Astrocyte of the cerebellum (primary cell): ENCODE data around the gene FHL3.

ENCODE experiments used
- DNase-seq: peaks from one replicate; pipeline ENCODE4 v3.0.0-alpha.2; 2011; ENCODE audit warnings: low read depth
- H3K4me3 ChIP-seq: 2 replicates; pipeline ENCODE4 v1.5.1; 2011; ENCODE audit warnings: mild to moderate bottlenecking, low read depth, low read length, moderate library complexity
- in situ Hi-C: cut with HindIII; loops from 2 replicates; pipeline ENCODE4 v1.10.0; 2017; ENCODE audit warnings: low sequenced_read_pairs
- TF ChIP-seq, protein P1 (sequence below): IDR thresholded peaks from 2 replicates; pipeline ENCODE4 v1.5.1; 2012; ENCODE audit warnings: low read length, low read depth, moderate library complexity, mild to moderate bottlenecking; ENCODE audit errors: missing control alignments

FHL3 gene

DNA sequence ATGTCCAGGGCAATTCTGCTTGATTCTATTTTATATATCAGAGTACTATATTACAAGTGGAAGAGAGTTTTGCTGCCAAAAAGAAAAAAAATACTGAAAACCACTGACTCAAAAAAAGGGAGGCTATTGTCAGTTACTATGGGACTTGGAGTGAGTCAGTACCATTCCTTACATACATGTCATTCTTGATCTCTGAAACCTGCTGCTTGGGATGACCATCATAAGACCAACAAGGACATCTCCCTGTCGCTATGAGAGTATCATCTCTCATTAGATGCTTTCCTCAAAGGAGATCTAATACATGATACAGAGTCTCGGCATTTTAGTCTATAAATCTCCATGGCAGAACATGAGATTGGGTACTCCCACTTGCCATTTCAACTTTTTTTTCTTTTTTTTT lies 46.6 kb downstream of the FHL3 start:
- TF ChIP-seq, protein P1, sequence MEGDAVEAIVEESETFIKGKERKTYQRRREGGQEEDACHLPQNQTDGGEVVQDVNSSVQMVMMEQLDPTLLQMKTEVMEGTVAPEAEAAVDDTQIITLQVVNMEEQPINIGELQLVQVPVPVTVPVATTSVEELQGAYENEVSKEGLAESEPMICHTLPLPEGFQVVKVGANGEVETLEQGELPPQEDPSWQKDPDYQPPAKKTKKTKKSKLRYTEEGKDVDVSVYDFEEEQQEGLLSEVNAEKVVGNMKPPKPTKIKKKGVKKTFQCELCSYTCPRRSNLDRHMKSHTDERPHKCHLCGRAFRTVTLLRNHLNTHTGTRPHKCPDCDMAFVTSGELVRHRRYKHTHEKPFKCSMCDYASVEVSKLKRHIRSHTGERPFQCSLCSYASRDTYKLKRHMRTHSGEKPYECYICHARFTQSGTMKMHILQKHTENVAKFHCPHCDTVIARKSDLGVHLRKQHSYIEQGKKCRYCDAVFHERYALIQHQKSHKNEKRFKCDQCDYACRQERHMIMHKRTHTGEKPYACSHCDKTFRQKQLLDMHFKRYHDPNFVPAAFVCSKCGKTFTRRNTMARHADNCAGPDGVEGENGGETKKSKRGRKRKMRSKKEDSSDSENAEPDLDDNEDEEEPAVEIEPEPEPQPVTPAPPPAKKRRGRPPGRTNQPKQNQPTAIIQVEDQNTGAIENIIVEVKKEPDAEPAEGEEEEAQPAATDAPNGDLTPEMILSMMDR = no peak
- DNase-seq = peak; percentile 44
- no peak overlapping the region for H3K4me3 ChIP-seq
- in situ Hi-C loops = no loop called here

DNA sequence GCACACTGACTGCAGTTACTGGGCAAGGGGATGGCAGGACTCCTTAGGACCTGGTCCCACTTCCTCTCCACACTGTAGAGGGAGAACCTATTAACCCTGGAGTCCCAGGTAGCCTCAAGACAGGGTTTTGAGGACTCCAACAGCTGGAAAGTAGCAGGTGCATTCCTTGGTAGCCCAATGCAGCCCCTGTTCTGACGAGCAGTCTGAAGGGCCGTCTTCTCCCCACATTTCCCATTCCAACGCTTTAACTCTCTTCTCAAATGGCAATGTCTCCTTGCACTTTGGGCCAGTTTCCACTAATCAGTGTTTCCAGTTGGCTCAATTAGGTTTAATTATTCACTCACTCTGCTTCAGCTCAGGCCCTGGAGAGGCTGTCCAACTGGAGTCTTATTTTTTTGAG lies 49.6 kb downstream of the FHL3 start:
- H3K4me3 ChIP-seq = no peak overlapping the region
- DNase-seq = no peak
- in situ Hi-C loops = no loop called here
- TF ChIP-seq, protein P1 = no peak

DNA sequence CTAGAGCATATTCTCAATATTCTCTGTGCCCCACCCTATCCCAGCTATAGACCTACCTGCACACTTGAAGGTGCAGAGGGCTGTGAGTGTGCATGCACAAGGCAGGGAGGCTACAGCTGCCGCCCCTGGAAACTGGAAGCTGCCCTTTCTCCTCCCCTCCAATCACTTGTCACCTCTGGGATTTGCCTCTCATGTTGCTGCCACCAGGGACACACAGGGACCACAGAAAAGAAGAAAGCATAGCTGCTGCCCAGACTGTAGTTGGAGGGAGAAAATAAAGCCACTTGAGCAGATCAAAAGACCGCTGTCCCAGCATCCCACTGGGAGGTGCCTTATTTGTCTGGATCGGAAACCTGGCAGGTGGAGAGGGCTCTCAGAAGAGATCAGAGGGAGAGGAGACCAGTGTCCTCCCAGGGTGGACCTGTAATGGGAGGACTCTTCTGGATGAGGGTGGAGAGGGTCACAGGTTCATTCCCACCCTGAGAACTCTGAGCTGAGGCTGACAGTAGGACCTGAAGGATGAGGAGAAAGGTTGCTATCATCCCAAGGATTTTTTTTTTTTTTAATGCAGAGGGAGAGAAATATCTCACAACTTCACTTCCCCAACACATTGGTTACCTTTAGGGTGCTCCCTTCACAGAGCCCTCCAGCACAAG lies 50.9 kb downstream of the FHL3 start:
- TF ChIP-seq, protein P1 = no peak
- no peak overlapping the region for H3K4me3 ChIP-seq
- in situ Hi-C loops = no loop called here
- DNase-seq = no peak

DNA sequence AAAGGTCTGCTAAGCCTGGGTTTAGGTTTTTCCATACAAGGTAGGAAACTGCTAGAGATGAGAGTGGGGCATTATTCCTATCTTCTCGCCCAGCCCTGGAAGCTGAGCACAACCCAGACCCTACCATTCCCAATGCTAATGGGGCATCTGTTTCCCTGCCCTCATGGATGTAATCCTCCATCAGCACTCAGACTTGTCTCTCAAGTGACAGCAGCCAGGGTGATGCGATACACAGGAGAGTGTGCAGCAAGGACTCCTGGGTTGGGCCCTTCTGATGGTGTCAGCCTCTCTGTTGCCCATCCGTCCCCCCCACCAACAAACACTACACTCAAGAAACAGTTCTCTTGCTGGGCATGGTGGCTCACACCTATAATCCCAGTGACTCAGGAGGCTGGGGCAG lies 52.6 kb downstream of the FHL3 start:
- in situ Hi-C loops = no loop called here
- no peak for DNase-seq

DNA sequence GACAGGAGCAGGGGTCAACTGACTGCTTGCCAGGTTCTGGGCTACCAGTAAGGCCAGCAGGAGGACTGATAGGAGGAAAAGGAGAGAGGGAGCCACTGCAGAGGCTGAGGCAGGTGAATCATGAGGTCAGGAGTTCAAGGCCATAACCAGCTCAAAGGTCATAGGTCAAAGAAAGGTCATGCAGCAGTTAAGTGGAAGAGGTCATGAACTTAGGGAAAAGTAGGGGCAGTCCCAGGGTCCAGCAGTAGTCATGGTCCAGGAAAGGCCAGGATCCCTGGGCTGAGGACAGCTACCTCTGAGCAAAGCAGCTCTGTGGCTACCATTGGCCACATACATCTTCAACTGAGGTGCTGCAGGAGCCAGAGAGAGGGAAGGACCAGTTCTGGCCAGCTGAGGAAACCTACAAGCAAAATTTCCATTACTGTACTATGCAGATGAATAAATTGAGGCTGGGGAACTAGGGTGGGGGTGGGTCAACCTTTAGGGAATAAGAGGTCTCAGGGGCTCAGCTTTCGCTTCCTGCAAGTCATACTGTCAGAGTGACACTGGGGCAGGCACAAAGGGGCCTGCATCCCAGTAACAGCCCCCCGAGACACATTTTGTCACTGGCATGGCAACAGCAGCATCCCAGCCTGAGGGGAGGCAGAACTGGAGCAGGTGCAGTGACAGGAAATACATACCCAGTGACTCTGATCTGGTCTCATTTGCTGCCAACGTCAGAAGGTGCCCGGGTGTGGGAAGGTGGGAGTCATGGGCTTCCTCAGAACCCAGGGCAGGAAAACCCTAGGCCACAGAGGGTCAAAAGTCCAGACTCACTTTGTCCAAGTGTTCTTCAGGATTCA lies 53.3 kb downstream of the FHL3 start:
- TF ChIP-seq, protein P1 = no peak
- in situ Hi-C loops = no loop called here
- H3K4me3 ChIP-seq = no peak overlapping the region
- DNase-seq = no peak

More for the DNA sequence above, 52.6 kb downstream of the FHL3 start:
- TF ChIP-seq, protein P1 = no peak
- H3K4me3 ChIP-seq = no peak overlapping the region

DNA sequence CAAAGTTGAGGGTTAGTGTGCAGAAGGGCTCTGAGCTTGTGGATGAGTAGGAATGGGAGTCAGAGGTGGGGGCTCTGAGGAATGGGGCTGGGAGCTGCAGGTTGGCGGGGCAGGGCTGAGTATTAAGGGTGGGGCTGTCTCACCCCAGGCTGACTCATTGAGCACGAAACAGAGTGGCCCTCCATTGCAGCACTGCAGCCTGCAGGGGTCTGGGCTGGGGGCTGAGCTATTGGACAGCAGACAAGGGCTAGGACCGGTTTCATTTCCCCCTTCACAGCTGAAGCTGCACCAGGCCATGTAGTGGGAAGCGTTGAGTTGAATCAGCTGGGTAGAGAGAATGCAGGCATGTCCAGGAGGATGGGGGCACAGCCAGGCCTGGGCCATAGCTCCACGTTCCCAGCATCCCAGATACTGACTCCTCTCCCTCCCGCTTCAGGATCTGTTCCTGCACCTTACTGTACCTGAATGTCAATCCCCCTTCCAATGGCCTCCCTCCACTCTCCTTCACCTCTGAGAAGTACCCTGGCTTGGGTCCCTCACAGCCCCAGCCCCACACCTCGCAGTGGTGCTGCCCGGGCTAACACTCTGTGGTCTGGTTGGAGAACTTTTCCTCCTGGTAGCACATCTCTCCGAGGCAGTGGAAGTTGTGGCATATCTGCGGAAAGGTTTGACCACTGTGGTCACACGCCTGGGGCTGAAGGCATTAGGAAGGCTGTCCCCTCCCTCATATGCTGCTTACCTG lies 54.1 kb downstream of the FHL3 start:
- H3K4me3 ChIP-seq = no peak overlapping the region
- in situ Hi-C loops = no loop called here
- TF ChIP-seq, protein P1 = no peak
- DNase-seq = no peak
